GM21576 (cell line): Measurements from ENCODE around the gene TENM4.

Experiments used
- ATAC-seq: cut with Tn5 transposase; IDR thresholded peaks from one replicate; pipeline ENCODE4 v1.9.1; 2021; ENCODE audit warnings: mild to moderate bottlenecking, moderate library complexity; ENCODE audit not compliant: unreplicated experiment

The TENM4 gene

DNA sequence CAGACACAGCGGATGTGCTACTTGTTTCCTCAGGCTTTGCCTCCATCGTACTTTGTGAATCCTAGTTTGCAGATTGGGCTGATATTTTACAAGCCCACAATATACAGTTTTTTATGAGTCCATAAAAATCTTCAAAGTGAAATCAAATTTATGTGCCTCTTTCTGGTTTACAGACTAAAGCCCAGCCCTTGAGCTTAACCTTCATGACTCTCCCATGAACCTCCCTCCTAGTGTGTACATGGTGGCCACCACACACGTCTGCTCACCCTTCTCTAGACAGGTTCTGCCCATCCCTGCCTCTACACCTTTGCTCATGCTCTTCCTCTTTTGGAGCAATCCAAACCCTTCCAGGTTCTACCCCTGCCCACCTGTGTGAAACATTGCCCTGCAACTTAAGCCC is 129.4 kb downstream of the TENM4 start:
- no peak for ATAC-seq

DNA sequence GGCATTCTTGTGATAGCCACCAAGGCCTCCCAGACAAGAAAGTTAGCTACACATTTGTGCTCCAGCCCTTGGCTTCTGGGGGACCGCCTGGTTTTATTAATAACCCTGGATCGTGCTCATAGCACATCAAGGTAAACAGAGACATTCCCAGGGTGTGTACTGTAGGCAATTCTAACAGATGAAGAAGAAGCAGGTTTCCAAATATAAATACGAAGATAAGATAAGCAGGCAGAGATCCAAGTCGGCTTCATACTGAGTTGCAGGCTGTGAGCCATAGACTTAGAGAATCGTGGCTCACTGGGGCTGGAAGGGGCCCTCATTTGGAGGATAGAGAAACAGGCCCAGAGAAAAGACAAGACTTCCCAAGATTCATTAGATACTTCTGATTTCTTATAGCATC is 131.4 kb downstream of the TENM4 start:
- ATAC-seq, result no peak

GRCh38 chr11:79308429-79308828 is 132.4 kb downstream of the TENM4 start:
- ATAC-seq, result no peak

- ATAC-seq, result no peak
Measured at GRCh38 chr11:79304599-79305212, 136.1 kb downstream of the TENM4 start.

DNA sequence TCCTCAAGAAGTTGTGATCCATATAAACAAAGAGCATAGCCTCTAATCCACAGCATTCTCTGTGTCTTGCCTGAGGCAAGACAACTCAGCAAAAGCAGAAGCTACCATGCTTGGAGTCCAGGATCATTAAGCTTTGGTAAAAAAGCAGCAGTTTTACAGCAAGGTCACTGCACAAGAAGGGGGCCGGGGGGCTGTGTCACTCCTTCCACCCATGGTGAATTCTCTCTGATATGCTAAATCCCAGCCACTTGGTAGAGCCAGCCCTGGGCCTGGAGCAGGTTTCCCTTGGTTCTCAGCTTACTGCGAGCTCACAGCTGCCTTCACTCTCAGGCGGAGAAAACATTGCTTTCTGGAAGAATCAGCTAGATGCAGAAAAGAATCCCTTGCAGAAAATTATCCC is 144.7 kb downstream of the TENM4 start:
- no peak for ATAC-seq

GRCh38 chr11:79294845-79295731 is 145.7 kb downstream of the TENM4 start:
- no peak for ATAC-seq

DNA sequence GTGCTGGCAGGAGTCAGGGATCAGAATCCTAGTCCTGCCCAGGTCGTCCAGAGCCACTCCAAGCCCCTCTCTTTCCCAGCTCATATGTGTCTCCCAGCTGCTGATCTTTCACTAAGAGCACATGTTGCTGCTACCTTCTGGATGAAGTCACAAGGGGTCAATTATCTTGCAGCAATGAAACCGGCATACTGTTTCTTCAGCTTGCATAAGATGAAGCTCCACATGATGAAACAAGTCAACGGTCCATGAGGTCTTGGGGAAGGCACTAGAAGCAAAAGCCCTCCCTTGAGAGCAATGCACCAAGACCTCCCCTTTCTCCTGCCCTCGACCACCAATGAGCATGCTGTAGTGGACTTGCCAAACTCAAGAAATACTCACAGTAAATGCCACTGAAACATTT is 148.9 kb downstream of the TENM4 start:
- no peak for ATAC-seq

DNA sequence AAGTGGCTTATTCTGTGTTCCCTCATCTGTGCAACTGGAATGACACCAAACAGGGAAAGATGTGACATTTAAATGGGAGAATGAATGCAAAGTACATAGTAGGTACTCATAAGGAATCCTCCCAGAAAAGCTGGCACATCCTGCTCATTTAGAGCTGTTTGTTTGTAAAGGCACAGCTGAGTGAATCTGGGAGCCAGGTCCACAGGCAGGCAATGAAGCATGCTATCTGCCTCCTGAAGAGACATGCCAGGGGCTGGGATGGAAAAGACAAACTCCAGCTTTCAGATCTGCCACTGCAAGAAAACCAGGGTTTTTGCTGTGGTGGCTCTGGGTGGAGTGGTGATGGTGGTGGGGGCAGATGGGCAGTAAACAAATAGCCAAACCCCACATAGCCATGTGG is 150.1 kb downstream of the TENM4 start:
- ATAC-seq, result no peak

- ATAC-seq, result no peak
Measured at GRCh38 chr11:79287952-79288351, 152.9 kb downstream of the TENM4 start.

- no peak for ATAC-seq
Measured at GRCh38 chr11:79285756-79286155, 155.1 kb downstream of the TENM4 start.

DNA sequence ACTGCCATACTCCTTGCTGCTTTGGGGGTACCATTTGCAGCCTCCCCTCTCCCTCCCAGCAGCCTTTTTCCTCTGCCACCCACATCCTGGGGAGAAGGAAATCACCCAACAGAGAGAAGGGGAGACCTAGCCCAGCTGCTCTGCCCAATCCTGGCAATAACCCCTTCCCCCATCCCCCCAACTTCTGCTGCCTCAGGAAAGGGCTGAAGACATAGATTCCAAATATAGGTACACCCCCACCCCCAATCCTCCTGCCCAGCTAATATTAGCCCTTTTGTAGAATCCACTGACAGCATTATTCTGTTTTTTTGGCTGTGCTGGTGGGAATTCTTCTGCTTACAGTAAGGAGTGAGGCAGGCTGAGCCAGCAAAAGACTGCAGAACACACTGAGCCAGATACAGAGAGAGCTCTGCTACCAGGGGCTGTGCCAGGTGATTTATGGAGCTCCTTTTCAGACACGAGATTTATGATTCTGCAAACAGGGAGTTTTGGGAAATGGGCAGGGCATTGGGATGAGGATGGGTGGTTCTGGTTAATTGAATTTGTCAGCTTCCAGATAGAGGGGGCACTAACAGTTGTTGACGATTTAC is 164.0 kb downstream of the TENM4 start:
- ATAC-seq, result no peak

DNA sequence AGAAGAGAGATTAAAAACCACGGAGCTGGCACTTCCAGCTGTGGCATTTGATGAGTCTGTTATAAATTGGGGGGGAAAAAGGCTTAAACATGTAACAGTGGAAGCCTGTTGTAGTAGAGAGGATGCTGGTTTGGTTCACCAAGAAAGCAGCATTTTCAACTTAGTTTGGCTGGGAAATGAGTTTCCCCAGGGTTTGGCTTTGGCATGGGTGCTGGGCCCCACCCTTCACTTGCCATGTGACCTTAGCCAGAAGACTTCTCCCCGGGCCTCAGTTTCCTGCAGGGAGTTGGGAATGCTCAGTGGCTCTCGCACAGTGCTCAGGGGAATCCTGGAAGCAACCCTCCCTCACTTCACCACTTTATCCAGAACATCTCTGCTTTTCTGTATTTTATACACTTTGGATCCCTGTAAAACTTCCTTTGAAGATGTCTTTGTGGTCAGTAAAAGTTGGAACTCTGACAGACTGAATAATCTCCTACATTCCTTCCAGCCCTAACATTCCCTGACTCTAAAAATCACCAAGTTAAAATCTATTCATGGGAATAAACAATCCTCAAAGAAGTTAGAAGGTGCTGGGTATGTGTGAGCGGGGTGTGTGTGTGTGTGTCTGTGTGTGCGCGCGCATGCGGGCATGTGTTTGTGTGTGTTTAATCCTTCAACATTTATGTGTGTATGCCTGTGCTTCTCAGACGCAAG is 166.0 kb downstream of the TENM4 start:
- ATAC-seq, result no peak

DNA sequence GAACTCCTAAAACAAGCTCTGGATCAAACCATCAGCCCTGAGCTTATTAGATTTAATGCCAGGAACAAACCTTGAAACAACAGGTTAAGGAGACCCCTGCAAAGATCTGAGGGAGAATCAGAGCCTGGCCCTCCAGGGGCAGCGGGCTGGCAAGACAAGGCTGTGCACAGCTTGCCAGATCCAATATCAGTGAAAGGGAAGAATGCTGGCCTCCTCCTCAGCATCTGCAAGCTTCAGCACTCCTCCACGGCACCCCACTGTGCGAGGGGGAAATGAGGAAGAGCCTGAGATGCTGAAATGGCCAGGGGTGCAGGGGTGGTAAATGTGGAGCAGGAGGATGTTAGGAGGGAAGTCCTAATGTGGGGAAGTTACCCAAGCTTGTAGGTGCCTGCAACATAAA is 167.0 kb downstream of the TENM4 start:
- no peak for ATAC-seq

DNA sequence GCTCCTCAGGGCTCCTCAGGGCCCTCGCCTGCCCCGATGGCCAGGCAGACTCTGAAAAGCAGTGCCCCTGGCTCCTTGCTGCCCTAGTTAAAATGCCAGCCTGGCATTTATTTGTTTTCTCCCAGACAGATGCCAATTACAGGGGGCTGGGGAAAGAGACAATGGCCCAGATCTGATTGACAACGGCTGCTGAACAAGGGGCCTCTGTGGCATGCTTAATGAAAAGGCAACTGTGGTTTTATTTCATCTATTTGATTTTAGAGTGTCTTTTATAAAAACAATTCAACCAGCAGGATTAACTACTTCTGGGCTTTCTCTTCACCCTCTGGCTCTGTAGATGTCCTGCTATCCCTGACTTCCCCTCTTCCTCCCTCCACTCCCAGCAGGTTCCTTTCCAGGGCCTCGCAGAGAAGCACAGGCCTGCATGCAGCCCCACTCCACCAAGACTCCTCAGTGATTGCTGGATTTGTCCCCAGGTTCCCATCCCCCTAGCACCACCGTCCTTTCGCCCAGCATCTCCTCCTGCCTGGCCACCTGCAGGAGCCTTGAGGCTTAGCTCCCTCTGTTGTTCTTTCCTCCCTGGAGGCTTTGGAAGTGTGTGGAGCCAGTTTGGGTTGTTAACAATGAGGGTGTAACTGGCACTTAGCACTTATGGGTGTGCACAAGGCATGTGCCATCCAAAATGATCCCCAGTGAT is 171.1 kb downstream of the TENM4 start:
- no peak for ATAC-seq

GRCh38 chr11:79266396-79266795 is 174.4 kb downstream of the TENM4 start:
- no peak for ATAC-seq

DNA sequence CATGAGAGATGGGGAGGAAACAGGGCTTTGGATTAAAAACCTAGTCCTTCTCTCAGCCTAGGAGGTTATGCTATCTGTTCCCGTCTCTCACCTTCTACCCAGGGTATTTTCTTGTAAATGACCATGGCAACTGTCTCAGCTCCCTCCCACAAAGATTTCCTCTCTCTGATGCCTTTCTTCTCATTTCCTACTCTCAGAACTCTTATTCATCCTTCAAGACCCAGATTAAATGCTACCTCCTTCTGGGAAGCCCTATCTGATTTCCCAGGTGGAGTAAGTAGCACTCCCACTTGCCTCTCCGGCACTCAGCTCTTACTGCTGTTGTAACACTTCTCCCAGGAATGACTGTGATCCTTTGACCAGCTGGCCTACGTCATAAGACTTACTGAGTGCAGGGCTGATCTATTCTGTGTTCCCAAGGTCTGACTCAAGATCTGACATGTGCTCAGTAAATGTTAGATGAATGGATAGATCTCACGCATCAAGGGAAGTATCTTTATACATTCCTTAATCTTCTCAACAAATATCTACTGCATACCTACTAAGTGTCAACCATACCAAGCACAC is 175.0 kb downstream of the TENM4 start:
- no peak for ATAC-seq

GRCh38 chr11:79264284-79264683 is 176.5 kb downstream of the TENM4 start:
- no peak for ATAC-seq

- ATAC-seq, result no peak
Measured at GRCh38 chr11:79263001-79263400, 177.8 kb downstream of the TENM4 start.

GRCh38 chr11:79262221-79262620 is 178.6 kb downstream of the TENM4 start:
- ATAC-seq, result no peak

DNA sequence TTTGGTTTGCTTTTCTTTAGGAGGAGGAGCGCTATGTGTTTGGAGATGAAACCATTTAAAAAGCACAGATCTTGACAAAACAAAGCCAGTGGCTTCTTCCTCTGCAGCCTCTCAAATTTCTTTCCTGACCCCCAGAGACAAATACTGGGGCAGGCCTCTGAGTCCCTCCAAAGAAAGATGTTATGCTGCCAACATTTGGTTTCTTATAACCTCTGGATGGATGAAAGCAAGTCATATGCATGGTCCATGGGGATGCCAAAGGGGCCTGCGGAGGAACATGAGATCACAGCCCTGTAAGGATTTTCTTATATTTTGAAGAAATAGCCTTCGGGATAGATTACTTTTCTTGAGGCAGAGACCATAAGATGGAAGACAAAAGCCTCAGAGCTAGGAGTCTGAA is 179.1 kb downstream of the TENM4 start:
- ATAC-seq, result no peak

GRCh38 chr11:79259800-79260199 is 181.0 kb downstream of the TENM4 start:
- no peak for ATAC-seq
